ENCODE results near the gene PRKCH.

The PRKCH gene

DNA sequence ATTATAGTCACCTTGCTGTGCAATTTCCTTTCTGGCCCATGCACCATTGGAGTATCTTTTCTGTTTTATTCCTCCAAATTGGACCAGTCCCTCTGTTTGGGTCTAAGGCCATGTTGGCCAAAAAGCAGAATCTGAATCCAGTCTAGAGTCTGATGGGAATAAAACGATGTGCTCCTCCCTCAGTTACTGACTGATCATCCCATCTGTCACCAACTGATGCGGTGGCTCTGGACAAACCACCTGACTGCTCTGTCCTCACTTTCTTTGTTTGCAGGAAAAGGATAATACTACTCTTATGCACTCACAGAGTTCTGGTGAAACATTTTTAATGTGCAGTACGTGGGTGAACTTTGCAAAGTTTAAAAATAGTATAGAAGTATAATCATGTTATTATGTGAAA, 253.7 kb downstream of the PRKCH start:
- DNase-seq, result no peak

DNA sequence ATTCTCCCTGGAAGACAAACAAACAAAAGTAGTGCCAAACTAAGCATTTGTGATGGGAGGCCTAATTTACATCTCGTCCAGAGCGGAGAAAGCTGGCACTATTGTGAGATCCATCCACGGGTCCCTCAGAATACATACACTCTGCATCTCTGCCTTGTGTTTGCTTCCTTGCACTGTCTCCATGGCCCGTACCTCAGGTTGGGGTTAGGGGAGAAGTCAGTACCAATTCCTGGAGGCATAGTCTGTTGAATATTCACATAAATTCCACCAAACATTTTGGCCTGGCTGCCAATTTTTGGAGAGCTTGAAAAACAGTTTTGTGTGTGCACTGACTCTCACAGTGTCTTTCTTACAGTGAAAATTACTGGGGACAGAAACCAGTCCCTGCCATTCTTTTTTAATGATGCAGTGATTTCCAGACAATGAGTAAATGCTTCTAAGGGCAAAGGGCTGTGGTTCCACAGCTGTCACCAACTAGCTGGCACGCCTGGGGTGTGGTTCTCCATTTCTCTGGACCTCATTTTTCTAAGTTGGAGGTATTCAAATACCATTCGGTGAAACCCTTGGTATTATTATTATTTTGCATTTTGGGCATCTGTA, 254.3 kb downstream of the PRKCH start:
- DNase-seq, result no peak

DNA sequence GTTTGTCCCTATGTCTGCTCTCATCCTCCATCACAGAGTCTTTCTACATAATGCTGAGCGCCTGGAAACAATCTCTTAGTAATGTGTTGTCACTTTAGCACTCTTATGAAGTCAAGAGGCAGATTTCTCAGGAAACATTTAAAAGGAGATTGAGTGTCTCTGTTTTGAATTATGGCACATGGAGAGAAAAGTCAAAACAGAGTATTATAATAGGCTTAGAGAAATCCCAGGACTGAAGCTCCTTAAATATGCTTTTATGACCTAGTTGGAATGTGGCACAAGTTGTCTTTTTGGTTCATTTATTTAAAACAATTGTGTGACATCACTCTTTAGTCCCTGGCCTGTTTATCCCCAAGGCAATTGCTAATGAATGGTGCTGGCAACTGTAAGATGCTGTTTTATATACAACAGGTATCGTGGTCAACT, 256.1 kb downstream of the PRKCH start:
- no peak for DNase-seq

DNA sequence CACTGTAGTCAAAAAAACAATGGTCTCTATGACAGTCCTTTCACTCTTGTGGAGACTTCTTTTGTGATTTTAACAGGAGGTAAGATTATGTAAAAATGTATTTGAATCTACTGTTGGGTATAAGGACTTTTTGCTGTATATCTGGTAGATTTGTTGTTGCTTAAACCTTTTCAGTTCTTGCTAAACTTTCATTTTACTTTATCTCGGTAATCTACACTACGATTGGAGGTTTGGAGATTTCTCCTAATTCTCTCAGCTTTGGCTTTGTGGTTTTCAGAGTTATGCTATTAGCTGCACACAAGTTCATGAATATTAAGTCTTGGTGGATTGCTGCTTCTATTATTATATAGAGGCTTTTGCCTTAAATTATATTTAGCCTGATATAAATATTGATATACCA, 257.4 kb downstream of the PRKCH start:
- DNase-seq, result no peak

DNA sequence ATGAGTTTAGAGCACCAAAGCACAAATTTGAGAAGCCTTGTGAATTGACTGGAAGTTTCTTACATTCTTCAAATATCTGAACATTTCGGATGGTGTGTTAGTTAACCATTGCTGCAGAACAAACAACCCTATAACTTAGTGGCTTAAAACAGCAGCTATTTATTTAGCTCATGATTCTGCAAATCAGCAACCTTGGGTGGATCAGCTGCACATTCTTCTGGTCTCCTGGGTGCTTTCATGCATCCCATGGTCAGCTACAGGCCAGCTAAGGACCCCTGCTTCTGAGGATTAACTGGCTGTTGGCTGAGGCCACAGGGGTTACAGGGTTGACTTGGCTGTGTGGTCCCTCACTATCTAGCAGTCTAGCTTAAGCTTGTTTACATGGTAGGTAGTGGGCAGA, 260.0 kb downstream of the PRKCH start:
- no peak for DNase-seq

DNA sequence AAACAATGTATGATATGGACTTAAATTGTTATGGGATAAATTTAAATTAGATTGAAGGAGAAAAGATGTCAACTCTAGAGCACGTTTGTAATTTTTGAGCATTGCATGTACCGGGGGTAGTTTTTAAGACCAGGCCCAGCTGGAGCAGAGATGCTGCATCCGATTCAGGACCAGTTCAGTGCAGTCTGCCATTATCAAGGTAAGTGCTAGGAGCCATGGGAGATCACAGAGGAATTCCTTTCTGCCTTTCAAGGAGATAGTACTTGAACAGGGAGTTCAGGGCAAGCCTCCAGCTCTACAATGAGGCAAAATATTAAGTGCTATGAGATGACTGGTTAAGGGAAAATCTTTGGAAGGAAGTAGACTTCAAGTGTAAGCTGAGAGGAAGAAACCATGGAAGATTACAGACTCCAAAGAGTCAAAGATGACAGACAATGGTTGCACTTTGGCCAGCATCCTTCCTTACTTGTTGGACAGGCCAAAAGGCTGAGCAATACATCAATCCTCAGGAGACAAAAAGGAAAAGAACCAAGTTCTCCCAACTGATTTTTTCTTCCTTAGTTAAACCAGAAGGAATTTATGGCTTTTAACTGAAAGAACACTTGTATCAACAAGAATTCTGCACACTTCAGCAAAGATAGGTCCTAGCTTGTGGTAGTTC, 260.7 kb downstream of the PRKCH start:
- no peak for DNase-seq

DNA sequence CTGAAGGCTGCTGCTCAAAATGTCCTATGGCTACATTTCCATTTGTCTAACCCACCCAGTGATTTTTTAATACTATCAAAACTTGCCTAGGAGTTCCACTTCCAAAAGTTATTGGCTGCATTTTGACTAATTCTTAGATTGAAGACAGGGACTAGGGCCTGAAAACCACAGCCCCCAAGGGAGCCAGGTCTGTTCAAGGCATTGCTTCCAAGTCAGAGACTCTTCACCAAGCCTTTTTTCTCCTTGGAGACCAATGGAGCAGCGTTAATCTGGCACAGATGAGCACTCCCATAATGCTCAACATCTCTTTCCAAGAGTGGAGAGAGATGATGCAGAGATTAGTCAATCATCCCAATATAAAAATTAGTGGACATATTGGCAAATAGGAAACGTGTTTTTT, 261.4 kb downstream of the PRKCH start:
- DNase-seq, result no peak

DNA sequence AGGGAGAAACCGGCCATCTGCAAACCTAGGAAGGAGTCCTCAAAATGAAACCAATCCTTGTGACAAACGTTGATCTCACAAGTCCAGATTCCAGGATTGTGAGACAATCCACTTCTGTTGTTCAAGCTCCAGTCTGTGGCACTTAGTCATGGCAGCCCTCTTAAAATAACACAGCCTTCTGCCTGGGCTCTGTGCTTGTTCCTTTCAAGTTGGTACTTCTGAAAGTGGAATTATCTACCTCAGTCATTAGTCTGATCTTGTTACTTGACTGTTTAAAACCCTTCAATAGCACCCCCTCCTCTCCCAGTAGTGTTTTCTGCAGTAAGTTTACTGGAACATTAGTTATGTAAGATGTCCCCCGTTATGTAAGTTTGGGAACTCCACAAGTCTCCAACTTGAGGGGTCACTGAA, 263.0 kb downstream of the PRKCH start:
- no peak for DNase-seq

DNA sequence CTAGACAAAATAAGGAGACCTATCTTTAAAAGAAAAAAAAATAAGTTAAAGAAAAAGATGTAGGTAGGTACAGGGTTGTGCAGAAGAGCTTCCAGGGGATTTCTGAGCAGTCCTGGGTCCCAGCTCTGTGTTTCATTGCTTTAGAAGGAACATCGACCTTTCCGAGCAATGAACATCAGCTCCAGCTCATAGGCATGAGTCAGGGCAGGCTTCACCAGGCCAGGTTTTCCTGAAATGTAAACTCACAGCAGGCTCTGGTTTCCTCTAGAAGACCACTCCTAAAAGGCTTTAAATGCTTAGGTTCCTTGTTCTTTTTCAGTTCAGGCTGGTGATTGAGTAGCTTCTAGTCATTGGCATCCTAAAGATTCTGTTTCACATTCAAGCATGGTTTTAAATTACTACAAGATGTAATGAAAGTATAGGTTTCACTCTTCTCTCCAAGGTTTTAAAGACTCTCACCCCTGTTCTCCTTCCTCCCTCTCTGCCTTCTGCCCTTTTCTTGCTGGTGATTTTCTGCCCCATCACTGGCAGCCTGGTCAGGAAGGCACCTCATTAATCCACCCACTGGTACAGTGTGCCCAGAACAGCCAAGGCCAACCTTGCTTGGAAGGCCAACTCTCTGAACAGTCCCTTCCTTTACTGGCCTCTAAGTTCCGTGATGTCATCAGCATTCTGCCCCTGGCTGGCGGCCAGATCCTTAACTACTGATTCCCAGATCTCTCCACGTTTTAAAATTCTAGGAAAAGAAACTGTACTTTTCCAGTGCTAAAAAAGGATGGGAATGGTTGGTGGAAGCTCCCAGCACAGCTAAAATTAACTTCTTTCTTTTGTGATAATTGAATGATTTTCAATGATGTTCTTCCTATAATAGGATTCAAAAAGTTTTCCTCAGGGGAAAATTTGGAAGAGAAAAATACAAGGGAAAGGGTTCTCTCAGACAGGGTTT, 264.5 kb downstream of the PRKCH start:
- no peak for DNase-seq

DNA sequence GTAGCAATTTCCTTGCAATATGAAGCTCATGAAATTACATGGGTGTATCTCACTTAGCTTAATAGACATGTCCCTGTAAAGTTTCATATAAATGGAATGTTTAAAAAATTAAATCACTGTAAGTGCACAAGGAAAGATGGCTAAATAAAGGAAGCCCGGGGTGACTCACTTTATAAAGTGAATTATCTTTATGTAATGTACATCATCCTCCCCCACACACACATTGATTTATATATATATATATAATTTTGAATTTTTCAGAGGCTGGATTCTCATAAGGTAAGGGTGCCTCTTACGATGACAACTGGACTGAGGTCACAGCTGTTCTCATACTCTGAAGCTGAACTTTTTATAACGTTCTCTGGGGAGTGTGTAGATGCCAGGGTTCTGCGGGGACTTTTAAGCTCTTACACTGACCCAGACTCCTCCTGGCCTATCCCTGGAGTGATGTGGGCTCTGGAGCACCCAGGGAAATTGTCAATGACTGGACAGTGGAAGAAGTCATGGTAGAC, 265.2 kb downstream of the PRKCH start:
- no peak for DNase-seq

DNA sequence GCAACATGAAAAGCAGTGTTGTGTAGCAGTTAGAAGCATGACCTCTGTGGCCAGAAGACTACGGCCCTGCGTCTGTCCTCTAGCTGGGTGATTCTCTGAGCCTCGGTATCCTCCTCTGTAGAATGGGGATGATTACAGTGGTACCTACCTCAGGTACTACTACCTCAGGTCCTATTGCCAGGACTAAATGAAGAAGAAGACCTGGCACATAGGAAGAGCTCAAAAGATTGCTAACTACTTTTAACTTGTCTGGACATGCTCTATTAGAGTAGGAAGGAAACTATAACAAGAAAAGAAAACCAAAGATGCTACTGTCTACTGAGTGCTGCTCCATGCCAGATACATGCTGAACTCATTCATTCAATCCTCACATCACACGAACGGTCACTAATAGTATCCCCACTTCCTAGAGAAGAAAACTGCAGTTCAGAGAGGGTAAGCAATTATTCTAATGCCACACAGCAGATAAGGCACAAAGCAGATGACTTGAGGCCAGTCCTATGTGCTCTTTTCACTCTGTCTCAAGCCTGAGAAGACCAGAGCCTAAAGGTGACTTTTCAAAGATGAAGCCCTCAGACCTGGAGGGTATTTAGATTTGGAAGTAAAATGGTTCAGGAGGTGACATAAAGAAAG, 265.8 kb downstream of the PRKCH start:
- DNase-seq, result no peak

DNA sequence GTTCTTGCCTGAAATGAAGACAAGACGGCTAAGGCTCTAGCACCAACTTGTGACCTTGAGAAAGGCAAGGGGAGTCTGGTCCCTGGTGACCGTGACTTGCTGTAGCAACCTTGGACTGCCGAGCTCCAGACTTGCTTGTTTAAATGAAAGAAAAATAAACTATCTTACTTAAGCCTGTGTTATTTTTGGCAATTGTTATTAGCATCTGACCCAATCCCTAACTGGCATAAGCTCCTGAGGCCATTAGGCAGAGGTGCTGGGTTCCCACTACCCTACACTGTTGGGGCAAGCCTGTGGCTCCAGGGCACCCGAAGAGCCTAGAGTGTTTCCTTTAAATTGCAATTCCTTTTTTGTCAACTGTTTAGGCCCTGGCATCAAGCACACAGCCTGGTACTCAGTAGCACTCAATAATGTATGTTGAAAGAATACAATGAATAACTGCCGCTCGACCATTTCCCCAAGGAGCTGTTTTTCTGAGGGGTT, 267.1 kb downstream of the PRKCH start:
- DNase-seq, result no peak

DNA sequence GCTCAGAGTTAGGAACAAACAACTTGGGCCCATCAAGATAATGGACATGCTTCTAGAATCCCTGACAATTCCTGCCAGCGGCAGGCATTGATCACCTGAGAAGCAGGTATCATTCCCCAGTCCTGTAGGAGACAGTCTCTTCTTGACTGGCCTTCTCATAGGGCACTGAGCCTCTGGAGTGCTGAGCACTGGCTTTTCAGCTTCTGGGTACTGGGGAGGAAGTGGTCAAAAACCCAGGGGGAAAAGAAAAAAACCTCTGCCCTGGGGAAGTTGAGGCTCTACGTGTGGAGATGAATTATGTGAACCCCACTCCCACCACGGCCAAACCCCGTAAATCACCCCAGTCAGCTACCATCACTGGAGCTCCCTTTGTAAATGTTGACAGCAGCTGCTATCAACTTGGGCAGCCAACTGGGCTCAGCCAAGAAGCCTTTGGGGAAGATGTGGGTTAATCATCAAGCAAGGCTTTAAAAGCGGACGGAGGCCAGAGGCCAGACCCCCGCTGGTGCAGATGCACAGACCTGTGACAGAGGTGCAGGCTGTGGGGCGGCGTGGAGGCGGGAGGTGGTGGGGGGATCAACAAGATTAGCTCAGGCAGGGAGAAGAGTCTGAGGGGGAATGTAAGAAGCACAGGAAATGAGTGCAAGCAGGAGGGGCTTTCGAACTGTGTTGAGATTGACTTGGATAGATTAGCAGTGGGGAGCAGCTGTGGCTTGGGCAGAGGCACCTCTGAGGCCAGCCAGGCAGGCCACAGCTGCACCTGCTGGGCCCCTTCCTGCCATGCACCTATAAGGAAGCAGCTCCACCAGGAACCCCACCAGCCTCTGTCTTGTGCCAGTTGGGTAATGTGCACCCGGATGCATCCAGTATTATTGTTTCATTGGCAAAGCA, 268.6 kb downstream of the PRKCH start:
- DNase-seq, result no peak

DNA sequence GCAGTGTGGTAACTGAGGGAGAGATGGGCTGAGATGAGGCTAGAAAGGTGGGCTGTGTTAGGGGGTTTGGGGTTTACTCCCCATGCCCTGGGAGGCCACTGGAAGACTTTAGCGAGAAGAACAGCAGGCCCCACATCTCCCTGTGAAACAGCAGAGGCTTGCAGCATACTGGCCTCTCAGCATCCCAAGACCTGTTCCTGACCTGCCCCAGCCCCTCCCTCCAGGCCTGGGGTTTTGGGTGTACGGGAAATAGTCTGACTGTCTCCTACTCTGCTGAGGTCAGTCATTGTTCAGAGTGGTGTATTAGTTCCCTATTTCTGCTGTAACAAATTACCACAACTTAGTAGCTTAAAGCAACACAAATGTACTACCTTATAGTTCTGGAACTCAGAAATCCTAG, 270.5 kb downstream of the PRKCH start:
- no peak for DNase-seq

DNA sequence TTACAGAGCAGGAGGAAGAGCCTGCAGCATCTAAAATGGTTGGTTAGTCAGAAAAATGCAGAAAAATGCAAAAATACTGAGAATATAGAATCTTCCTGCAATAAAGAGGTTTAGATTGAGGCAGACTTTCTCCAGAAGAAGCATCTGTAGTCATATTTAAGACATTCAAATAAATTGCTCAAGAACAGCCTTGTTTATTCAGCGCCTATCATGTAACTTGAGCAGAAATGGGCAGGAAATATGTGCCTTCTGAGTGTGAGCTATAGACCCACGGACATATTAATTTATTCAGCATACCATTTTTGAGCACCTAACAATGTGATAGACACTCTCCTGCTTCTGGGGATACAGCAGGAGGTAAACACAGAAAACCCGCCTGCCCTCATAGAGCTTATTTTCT, 272.0 kb downstream of the PRKCH start:
- no peak for DNase-seq

DNA sequence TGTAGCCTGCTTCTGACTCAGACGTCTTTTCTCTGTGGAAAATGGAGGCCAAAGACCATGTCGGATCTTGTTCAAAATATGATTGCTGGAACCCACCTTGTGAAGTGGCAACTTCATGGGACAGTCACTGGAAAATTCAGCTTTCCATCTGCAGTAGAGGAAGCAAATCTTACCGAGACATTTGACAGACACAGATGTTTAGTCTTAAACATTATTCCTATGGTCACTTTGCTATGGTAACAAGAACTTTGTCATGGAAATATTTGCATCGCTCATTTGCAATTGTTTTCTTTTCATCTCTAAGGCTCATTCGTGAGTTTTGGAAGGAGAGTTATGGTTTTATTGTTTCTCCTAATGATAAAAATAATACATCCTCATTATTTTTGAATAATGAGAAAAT, 275.6 kb downstream of the PRKCH start:
- no peak for DNase-seq

DNA sequence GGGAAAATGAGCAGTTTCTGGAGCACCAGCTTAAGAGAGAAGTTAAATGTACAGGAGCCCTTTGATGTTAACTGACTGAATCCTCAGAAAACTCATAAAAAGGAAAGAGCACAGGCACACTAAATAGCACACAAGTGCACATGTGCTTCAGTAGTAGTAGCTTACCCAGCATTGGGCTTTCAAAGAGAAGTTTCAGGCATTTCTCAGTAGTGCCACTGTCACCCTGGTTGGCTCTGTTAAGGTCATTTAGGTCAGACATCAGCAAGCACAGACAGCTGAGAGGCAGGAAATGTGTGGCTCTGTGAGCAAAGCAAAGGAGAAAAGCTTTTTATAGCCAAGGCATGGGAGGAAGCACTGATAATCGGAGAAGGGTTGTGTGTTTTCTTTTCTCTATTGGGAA, 277.6 kb downstream of the PRKCH start:
- no peak for DNase-seq

DNA sequence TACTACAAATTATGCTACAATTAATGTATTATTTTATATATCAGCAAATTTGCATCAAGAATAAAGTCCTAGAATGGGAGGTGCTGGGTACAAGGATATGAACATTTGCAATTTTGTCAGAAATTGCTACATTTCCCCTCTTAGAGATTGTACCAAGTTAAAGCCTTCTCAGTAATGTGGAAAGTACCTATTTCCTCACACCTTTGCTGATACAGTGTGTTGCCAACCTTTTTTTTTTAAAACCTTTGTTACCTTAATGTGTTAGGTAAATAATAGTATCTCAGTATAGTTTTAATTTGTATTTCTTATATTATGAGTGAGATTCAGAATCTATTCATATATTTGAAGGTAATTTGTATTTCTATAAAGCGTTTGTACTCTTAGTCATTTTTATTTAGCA, 278.6 kb downstream of the PRKCH start:
- no peak for DNase-seq
